Right cardiac atrium (tissue), 5 donors: ENCODE measurements around the gene MYO15B. TPM values are rescaled to one million over a fixed set of nuclear protein-coding genes. Genes with fewer than 3 reads are reported as not detected.
A peak's percentile ranks its signal among the peaks of the same experiment; 100 is the strongest.

ENCODE experiments used
- ATAC-seq, 2 donors: fragments of 200-7000 bp; cut with Tn5 transposase; one replicate each; pipeline versions ENCODE4 v1.8.0 to v1.9.1; 2020; ENCODE audit warnings: moderate library complexity in 2 of 2, mild to moderate bottlenecking in 1 of 2
- DNase-seq, 3 donors: peaks; one replicate each; pipeline ENCODE4 v3.0.0-alpha.2; 2020
- H3K27ac ChIP-seq: one replicate; pipeline ENCODE4 v1.5.1; 2013; ENCODE audit warnings: mild to moderate bottlenecking, low read length, control low read depth, moderate library complexity
- H3K27me3 ChIP-seq: one replicate; pipeline ENCODE4 v1.6.1; 2013; ENCODE audit not compliant: control insufficient read depth, insufficient read depth
- H3K4me1 ChIP-seq: one replicate; pipeline ENCODE4 v1.6.1; 2013; ENCODE audit warnings: low read length; ENCODE audit not compliant: control insufficient read depth, insufficient read depth
- H3K4me3 ChIP-seq: one replicate; pipeline ENCODE4 v1.5.1; 2013; ENCODE audit warnings: low read length, control low read depth
- H3K9me3 ChIP-seq: one replicate; pipeline ENCODE4 v1.6.1; 2013; ENCODE audit warnings: low read length; ENCODE audit not compliant: control insufficient read depth
- WGBS: extraction: QIAGEN DNeasy Blood & Tissue Kit; methylation state at CpG from one replicate; pipeline ENCODE4 v1.1.7; 2013; 5-methylcytosine and 5-hydroxymethylcytosine counted together
- intact Hi-C, 4 donors: fragments of 100-400 bp; cut with DNase I; formaldehyde crosslinking; loops; one replicate each; pipeline versions ENCODE4 v1.11.0 to v1.14.0; 2022 to 2023
- long read RNA-seq, 4 donors: library from polyadenylated mRNA; unstranded; transcript quantifications; one replicate each; pipeline ENCODE4 v2.0.0, GENCODE V29; 2020 to 2021
- polyA plus RNA-seq: library from polyadenylated mRNA; stranded (reverse); fragments of 200-250 nt; gene quantifications from one replicate; pipeline ENCODE4 v1.2.3, GENCODE V29; 2013
- total RNA-seq, 4 donors: library from RNA; stranded (reverse); fragmentation: NEBNext Ultra II Directional; extraction: Animal tissue kit (Norgen Biotek cat#: 25700); gene quantifications; one replicate each; pipeline ENCODE4 v1.2.1, GENCODE V29; 2021
- donor health status: healthy with polysubstance abuse.
- donor health status: DM: no; HTN: yes; CAD: no.
- donor health status: DM: no; HTN: no; CAD: no.
- donor health status: DM: no; HTN: yes; CAD: no; lungs with severe emphysema.
- donor health status: DM: yes; HTN: yes; CAD: no.

The MYO15B gene
- total RNA-seq (100 to 1,000 TPM in 1 of 4 donors, 10 to 100 TPM in 3; 75.8 to 131 (median 93.4) TPM), polyA plus RNA-seq (70.9 TPM)
- long read RNA-seq, donor 1, partial matches to known transcripts, result 25 of 47 reads
- long read RNA-seq, donor 1, other reads (novel, unspliced or antisense), result 22 of 47 reads
- long read RNA-seq, donor 2, partial matches to known transcripts, result 6 of 14 reads
- long read RNA-seq, donor 2, other reads (novel, unspliced or antisense), result 8 of 14 reads
- long read RNA-seq, donor 3, partial matches to known transcripts, result 42 of 72 reads
- long read RNA-seq, donor 3, other reads (novel, unspliced or antisense), result 30 of 72 reads
- long read RNA-seq, donor 4, partial matches to known transcripts, result 18 of 28 reads
- long read RNA-seq, donor 4, other reads (novel, unspliced or antisense), result 10 of 28 reads

GRCh38 chr17:75587675-75588595 is at the start of gene MYO15B:
MYO15B (plus strand) TSS chr17:75587800; CDS start chr17:75588058, 258 bp downstream.
- Histone ChIP-seq H3K27me3 (no peaks in the 10 kb centered on the region), H3K27ac (peak within 1 kb of the TSS; percentile 73), H3K4me1 (no peaks in the 10 kb centered on the region), H3K9me3 (no peaks in the 10 kb centered on the region), H3K4me3 (peak within 1 kb of the TSS; percentile 51)
- 2% methylated on average over 82 of the region's 82 CpGs for WGBS
- peak; percentile 55 to 71 for ATAC-seq
- intact Hi-C loops, result loop anchor here in 3 of 4 donors (2.0 to 10.0 kb wide), 6 partner anchors 63 to 161 kb away; partner anchors contain the start of genes CASKIN2 (in 1 of the 3), LLGL2 (in 1 of the 3) and TSEN54 (in 1 of the 3)
- peak; percentile 81 to 93 (median 90) for DNase-seq

GRCh38 chr17:75539967-75540729 is 47.5 kb upstream of the MYO15B start:
- ATAC-seq, result no peak
- Histone ChIP-seq H3K4me3 (no peak overlapping the region), H3K27ac (no peak overlapping the region), H3K4me1 (no peaks in the 10 kb centered on the region), H3K9me3 (no peaks in the 10 kb centered on the region), H3K27me3 (no peaks in the 10 kb centered on the region)
- DNase-seq, result peak in 1 of 3 donors; percentile 39
- 81% methylated on average over 13 of the region's 13 CpGs for WGBS
- intact Hi-C loops, result no loop called here

- ATAC-seq, result no peak
- H3K27ac ChIP-seq, result no peak overlapping the region
- H3K27me3 ChIP-seq, result no peaks in the 10 kb centered on the region
- H3K4me3 ChIP-seq, result no peak overlapping the region
- H3K9me3 ChIP-seq, result no peaks in the 10 kb centered on the region
- intact Hi-C loops, result no loop called here
- DNase-seq, result peak in 1 of 3 donors; percentile 34
- no peaks in the 10 kb centered on the region for H3K4me1 ChIP-seq
- WGBS, result 55% methylated on average over 4 of the region's 4 CpGs
Measured at GRCh38 chr17:75540923-75541503, 46.6 kb upstream of the MYO15B start.

GRCh38 chr17:75542229-75542628 is 45.4 kb upstream of the MYO15B start:
- DNase-seq (no peak), ATAC-seq (no peak)
- no peak overlapping the region for H3K4me3 ChIP-seq
- intact Hi-C loops, result no loop called here
- H3K4me1 ChIP-seq, result no peaks in the 10 kb centered on the region
- no peaks in the 10 kb centered on the region for H3K27me3 ChIP-seq
- H3K9me3 ChIP-seq, result no peaks in the 10 kb centered on the region
- no peak overlapping the region for H3K27ac ChIP-seq
- 88% methylated on average over 8 of the region's 8 CpGs for WGBS

- no peak overlapping the region for H3K27ac ChIP-seq
- no peaks in the 10 kb centered on the region for H3K4me1 ChIP-seq
- DNase-seq (peak in 1 of 3 donors; percentile 8), ATAC-seq (no peak)
- intact Hi-C loops, result no loop called here
- no peaks in the 10 kb centered on the region for H3K9me3 ChIP-seq
- WGBS, result 89% methylated on average over 15 of the region's 15 CpGs
- no peak overlapping the region for H3K4me3 ChIP-seq
- no peaks in the 10 kb centered on the region for H3K27me3 ChIP-seq
Measured at GRCh38 chr17:75542728-75543336, 44.8 kb upstream of the MYO15B start.

GRCh38 chr17:75544250-75544649 is 43.4 kb upstream of the MYO15B start:
- intact Hi-C loops, result no loop called here
- no peaks in the 10 kb centered on the region for H3K9me3 ChIP-seq
- WGBS, result 75% methylated on average over 8 of the region's 8 CpGs

GRCh38 chr17:75546181-75546580 is 41.4 kb upstream of the MYO15B start:
- Histone ChIP-seq H3K27ac (no peak overlapping the region), H3K4me1 (no peaks in the 10 kb centered on the region), H3K9me3 (no peaks in the 10 kb centered on the region), H3K27me3 (no peaks in the 10 kb centered on the region), H3K4me3 (no peak overlapping the region)
- intact Hi-C loops, result no loop called here
- WGBS, result 79% methylated on average over 13 of the region's 13 CpGs
- ATAC-seq, result no peak
- no peak for DNase-seq

More at GRCh38 chr17:75544250-75544649, 43.4 kb upstream of the MYO15B start:
- H3K27me3 ChIP-seq, result no peaks in the 10 kb centered on the region
- no peak overlapping the region for H3K27ac ChIP-seq
- no peak overlapping the region for H3K4me3 ChIP-seq
- DNase-seq (no peak), ATAC-seq (no peak)
- no peaks in the 10 kb centered on the region for H3K4me1 ChIP-seq

GRCh38 chr17:75547091-75547490 is 40.5 kb upstream of the MYO15B start:
- DNase-seq (no peak), ATAC-seq (no peak)
- WGBS, result 95% methylated on average over 9 of the region's 9 CpGs
- Histone ChIP-seq H3K27ac (no peak overlapping the region), H3K9me3 (no peaks in the 10 kb centered on the region), H3K27me3 (no peaks in the 10 kb centered on the region), H3K4me1 (no peaks in the 10 kb centered on the region), H3K4me3 (no peak overlapping the region)
- intact Hi-C loops, result no loop called here

GRCh38 chr17:75548813-75549212 is 38.8 kb upstream of the MYO15B start:
- H3K4me3 ChIP-seq, result no peak overlapping the region
- H3K4me1 ChIP-seq, result no peaks in the 10 kb centered on the region
- 81% methylated on average over 5 of the region's 5 CpGs for WGBS
- H3K27me3 ChIP-seq, result no peaks in the 10 kb centered on the region
- no peak for ATAC-seq
- no peak for DNase-seq
- no peaks in the 10 kb centered on the region for H3K9me3 ChIP-seq
- intact Hi-C loops, result no loop called here
- no peak overlapping the region for H3K27ac ChIP-seq
